GM18511 (cell line): ENCODE data around the gene BAIAP2.
"Not testable (repeated sequence)": the region's sequence is repeated elsewhere in the genome, so short reads cannot be mapped to it uniquely, and the experiment has no call there.

Source experiments
- ATAC-seq: cut with Tn5 transposase; IDR thresholded peaks from one replicate; pipeline ENCODE4 v1.9.1; 2021; ENCODE audit warnings: mild to moderate bottlenecking, moderate library complexity; ENCODE audit not compliant: unreplicated experiment

The BAIAP2 gene

DNA sequence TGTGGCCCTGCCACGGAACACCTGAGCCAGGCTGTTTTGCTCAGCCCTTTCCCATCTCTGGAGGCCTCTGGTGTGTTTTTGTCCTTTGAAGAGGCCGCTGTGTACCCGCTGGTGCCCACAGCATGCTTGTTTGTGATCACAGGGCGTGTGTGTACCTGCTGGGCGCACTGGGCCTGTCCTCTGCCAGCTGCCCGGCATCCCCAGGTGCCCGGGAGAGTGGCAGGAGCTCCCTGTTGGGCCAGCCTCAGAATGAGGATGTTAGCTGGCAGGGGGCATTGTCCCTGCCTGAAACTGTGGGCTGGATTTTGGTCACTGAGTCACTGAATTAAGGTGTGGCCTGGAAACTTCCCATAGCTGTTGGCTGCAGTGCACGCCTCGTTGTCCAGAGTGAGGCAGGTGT lies 31.1 kb downstream of the BAIAP2 start:
- ATAC-seq: no peak

DNA sequence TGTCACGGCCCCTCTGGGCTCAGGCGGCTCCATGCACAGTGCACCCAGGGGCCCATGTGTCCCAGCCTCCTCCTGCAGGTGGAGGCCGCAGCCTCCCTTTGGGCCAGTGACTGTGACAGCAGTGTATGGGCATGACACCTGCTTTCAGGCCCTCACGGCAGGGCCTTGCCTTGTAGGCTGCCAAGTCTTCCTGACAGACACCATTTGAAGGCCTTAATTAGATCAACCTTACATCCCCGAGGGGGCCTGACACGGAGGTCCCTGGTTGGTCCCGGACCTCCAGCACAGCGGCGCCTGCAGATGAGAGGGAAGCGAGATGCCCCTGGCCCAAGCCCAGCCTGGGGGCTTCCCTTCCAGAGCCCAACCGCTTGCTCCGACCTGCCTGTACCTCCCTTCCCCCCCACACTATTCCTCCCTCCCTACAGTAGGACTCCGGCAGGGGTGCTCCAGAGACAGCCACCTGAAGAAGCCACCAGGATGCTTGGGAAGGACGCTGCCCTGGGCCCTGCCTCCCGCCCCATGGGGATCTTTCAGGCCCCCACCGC lies 31.9 kb downstream of the BAIAP2 start:
- no peak for ATAC-seq

- no peak for ATAC-seq
Observed at GRCh38 chr17:81067391-81067811, 32.5 kb downstream of the BAIAP2 start.

- no peak for ATAC-seq
Observed at GRCh38 chr17:81068411-81069134, 33.6 kb downstream of the BAIAP2 start.

- ATAC-seq: no peak
Observed at GRCh38 chr17:81069135-81069645, 34.2 kb downstream of the BAIAP2 start.

DNA sequence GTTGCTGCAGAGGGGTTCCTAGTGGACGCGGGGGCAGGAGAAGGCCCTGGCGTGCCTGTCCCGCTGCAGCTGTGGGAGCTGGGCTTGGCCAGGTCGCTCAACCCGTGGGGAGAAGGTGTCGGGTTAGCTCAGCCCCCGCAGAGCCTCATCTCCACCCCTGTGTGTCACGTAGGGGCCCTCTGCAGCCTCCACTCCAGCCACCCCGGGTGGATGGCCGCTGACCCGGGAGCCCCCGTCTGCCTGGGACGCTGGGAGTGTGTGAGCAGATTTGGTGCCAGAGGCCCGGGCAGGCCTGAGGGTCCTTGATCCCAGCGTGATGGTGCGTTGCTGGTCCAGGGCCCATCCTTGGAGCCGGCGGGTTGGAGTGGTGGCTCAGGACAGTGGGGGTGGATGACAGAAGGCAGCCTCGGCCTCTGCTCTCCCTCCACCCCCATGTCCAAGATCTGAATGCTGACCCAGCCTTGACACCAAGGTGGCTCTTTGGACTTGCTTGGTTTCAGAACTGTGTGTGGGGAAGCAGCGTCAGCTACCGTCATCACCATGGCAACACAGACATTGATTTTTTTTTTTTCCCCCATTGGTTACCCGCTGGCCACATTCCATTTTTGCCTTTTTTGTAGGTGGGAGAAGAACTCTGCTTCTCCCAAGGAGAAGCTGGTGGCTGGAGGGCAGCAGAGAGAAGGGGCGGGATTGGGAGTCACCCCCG lies 35.7 kb downstream of the BAIAP2 start:
- no peak for ATAC-seq

- no peak for ATAC-seq
Observed at GRCh38 chr17:81071761-81072741, 37.1 kb downstream of the BAIAP2 start.

- no peak for ATAC-seq
Observed at GRCh38 chr17:81073967-81074839, 39.3 kb downstream of the BAIAP2 start.

DNA sequence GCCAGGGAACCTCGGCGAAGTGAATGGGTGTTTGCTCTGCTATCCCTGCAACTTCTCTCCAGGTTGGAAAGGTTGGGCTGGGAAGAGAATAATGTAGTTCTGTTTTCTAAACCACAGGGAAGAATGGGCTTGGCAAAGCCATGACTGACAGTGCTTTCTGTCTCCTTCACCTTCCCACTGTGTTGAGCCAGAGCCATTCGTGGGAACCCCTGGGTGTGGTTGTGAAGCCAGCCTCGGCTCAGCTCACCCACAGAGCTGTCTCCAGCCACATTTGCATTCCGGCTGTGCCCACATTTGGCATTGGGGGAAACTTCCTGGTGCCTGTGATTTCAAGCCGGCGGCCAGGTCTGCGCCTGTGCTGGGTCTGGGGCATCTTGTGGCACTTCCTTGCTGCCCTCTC lies 39.9 kb downstream of the BAIAP2 start:
- ATAC-seq: no peak

GRCh38 chr17:81075307-81075706 lies 40.4 kb downstream of the BAIAP2 start:
- ATAC-seq: no peak

GRCh38 chr17:81076141-81076679 lies 41.3 kb downstream of the BAIAP2 start:
- ATAC-seq: no peak

DNA sequence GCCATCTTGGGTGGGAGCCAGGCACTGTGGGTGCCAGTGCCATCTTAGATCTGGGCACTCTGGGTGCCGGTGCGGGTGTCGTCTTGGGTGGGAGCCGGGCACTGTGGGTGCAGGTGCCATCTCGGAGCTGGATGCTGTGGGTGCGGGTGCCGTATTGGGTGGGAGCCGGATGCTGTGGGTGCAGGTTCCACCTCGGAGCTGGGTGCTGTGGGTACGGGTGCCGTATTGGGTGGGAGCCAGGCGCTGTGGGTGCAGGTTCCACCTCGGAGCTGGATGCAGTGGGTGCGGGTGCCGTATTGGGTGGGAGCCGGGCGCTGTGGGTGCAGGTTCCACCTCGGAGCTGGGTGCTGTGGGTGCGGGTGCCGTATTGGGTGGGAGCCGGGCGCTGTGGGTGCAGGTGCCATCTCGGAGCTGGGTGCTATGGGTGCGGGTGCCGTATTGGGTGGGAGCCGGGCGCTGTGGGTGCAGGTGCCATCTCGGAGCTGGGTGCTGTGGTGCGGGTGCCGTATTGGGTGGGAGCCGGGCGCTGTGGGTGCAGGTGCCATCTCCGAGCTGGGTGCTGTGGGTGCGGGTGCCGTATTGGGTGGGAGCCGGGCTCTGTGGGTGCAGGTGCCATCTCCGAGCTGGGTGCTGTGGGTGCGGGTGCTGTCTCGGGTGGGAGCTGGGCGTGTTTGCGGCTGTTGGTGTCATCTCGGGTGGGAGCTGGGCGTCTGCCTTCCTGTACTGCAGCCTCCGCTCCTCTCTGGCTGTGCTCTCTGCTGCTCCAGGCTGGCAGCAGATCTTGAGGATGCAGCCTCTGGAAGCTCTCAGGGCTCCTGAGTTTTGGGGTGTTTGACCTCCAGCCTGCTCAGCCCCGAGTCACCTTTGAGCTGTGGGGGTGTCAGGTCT lies 43.3 kb downstream of the BAIAP2 start:
- not testable (repeated sequence) for ATAC-seq

- ATAC-seq: no peak
Observed at GRCh38 chr17:81080019-81080418, 45.1 kb downstream of the BAIAP2 start.

GRCh38 chr17:81081222-81082176 lies 46.5 kb downstream of the BAIAP2 start:
- no peak for ATAC-seq

- no peak for ATAC-seq
Observed at GRCh38 chr17:81082177-81083073, 47.5 kb downstream of the BAIAP2 start.

DNA sequence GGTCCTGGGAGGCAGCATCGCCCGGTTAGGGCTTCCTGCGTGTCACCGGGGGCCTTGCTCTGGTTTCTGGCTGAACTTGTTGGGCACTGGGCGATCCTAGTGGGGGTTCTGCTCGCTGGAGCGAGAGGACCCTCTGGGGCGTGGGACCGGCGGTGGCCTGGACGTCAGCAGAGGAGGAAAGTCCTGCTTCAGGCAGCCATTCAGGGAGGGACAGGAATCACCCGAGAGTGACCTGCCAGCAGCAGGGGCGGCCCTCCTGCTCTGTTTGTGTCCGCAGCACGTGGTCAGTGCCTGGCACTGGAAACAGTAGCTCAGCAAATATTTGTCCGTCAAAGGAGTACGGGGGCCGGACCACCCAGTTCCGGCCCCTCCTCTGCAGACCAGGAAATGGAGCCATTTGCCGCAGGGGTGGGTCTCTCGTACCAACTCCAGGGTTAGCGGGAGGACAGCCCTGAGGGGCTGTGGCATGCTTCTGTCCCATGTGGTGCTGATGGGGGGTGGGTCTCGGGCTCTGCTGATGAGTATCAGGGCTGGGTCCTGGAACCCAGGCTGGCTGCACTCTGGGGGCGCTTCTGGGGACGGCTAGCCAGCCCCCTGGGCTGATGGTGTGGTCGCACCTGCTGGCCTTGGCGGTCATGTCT lies 48.3 kb downstream of the BAIAP2 start:
- ATAC-seq: no peak
